Mesendoderm (in vitro differentiated cells): ENCODE measurements around the gene PRAF2.

ENCODE experiments used
- DNase-seq: peaks from one replicate; pipeline ENCODE4 v3.0.0; 2013
- H2AK5ac ChIP-seq: 2 replicates; pipeline ENCODE4 v1.6.1; 2013; ENCODE audit warnings: low read length, inconsistent platforms
- H2BK120ac ChIP-seq: 2 replicates; pipeline ENCODE4 v1.6.1; 2013; ENCODE audit warnings: low read depth, mild to moderate bottlenecking, low read length, moderate library complexity, mixed read lengths
- H2BK15ac ChIP-seq: replicated peaks from 2 replicates; pipeline ENCODE4 v1.6.1; 2013; ENCODE audit warnings: low read depth, mild to moderate bottlenecking, moderate library complexity
- H2BK5ac ChIP-seq: 2 replicates; pipeline ENCODE4 v1.6.1; 2013; ENCODE audit warnings: low read length, inconsistent platforms
- H3K18ac ChIP-seq: 2 replicates; pipeline ENCODE4 v1.6.1; 2013; ENCODE audit warnings: mild to moderate bottlenecking, low read length, mixed read lengths
- H3K23ac ChIP-seq: one replicate; pipeline ENCODE4 v1.6.1; 2013; ENCODE audit warnings: low read length
- H3K27ac ChIP-seq: 2 replicates; pipeline ENCODE4 v1.5.1; 2013; ENCODE audit warnings: low read depth, mild to moderate bottlenecking, inconsistent platforms, low read length, moderate library complexity
- H3K27me3 ChIP-seq: 2 replicates; pipeline ENCODE4 v1.6.1; 2013; ENCODE audit warnings: low read length, control low read depth, mild to moderate bottlenecking, inconsistent platforms; ENCODE audit not compliant: insufficient read depth, poor library complexity
- H3K36me3 ChIP-seq: 2 replicates; pipeline ENCODE4 v1.6.1; 2013; ENCODE audit warnings: low read length, inconsistent platforms; ENCODE audit not compliant: control insufficient read depth, insufficient read depth
- H3K4ac ChIP-seq: one replicate; pipeline ENCODE4 v1.6.1; 2013; ENCODE audit warnings: low read depth, mild to moderate bottlenecking, low read length, moderate library complexity
- H3K4me1 ChIP-seq: 2 replicates; pipeline ENCODE4 v1.6.1; 2013; ENCODE audit warnings: low read depth, low read length, inconsistent platforms; ENCODE audit not compliant: control insufficient read depth
- H3K4me2 ChIP-seq: 2 replicates; pipeline ENCODE4 v1.6.1; 2013; ENCODE audit warnings: low read length
- H3K4me3 ChIP-seq: 2 replicates; pipeline ENCODE4 v1.5.1; 2013; ENCODE audit warnings: mild to moderate bottlenecking, low read length
- H3K56ac ChIP-seq: one replicate; pipeline ENCODE4 v1.6.1; 2013; ENCODE audit warnings: low read length
- H3K79me1 ChIP-seq: 2 replicates; pipeline ENCODE4 v1.6.1; 2013; ENCODE audit warnings: low read length, inconsistent platforms
- H3K79me2 ChIP-seq: 2 replicates; pipeline ENCODE4 v1.6.1; 2013; ENCODE audit warnings: mild to moderate bottlenecking, low read length; ENCODE audit not compliant: control insufficient read depth, insufficient read depth
- H3K9ac ChIP-seq: 2 replicates; pipeline ENCODE4 v1.6.1; 2013; ENCODE audit warnings: low read length, inconsistent platforms
- H4K5ac ChIP-seq: one replicate; pipeline ENCODE4 v1.6.1; 2013; ENCODE audit warnings: low read length
- H4K8ac ChIP-seq: one replicate; pipeline ENCODE4 v1.6.1; 2013; ENCODE audit warnings: low read depth, mild to moderate bottlenecking, control low read depth, low read length, moderate library complexity
- WGBS: extraction: QIAGEN DNeasy Blood & Tissue Kit; methylation state at CpG from one replicate; pipeline ENCODE4 v1.1.7; 2013; ENCODE audit warnings: low lambda C conversion rate, missing lambda C conversion rate; ENCODE audit not compliant: insufficient coverage; ENCODE audit errors: extremely low coverage; 5-methylcytosine and 5-hydroxymethylcytosine counted together

The PRAF2 gene

DNA sequence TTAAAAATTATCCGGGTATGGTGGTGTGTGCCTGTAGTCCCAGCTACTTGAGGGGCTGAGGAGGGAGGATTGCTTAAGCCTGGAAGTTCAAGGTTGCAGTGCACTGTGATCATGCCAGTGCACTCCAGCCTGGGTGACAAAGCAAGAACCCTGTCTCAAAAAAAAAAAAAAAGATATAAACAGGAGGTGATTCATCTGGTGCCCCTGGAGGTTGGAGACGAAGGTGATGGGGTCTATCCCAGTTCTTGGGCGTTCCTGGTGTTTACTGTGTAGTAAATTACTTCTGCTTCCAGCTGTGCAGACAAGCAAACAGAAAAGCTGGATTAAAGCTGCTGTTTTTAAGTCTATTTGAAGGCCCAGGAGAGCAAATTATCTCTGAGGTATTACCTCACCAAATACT, 29.8 kb upstream of the PRAF2 start:
- Histone ChIP-seq H3K56ac (no peak overlapping the region), H3K36me3 (no peaks in the 10 kb centered on the region), H3K18ac (no peak overlapping the region), H2BK120ac (no peak overlapping the region), H3K4me3 (no peak overlapping the region), H4K8ac (no peak overlapping the region), H3K4ac (no peak overlapping the region), H3K27ac (no peak overlapping the region), H3K79me2 (no peaks in the 10 kb centered on the region), H3K4me1 (no peaks in the 10 kb centered on the region), H3K79me1 (no peaks in the 10 kb centered on the region), H2BK15ac (no peak overlapping the region), H3K9ac (no peak overlapping the region), H4K5ac (no peak overlapping the region), H2BK5ac (no peak overlapping the region), H3K4me2 (no peak overlapping the region), H3K23ac (no peak overlapping the region), H3K27me3 (no peaks in the 10 kb centered on the region), H2AK5ac (no peak overlapping the region)
- no peak for DNase-seq
- no CpG with 5 or more reads among the region's 3 CpGs for WGBS

DNA sequence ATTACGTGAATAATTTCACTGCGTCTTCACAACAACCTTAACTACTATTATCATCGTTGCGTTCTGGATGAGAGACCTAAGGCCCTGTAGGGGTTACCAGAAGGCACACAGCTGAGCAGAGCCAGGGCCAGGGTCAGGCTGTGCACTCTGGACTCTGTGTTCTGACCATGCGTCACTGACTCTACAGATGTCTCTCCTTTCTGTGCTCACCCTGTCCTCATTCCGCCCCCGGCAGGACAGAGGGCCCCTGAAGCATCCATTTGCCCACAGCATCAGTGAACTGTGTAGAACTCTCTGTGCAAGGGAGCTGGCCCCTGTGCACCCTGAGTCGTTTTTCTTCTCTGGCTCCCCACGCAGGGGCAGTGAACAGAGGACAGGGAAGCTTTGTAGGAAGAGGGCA, 28.4 kb upstream of the PRAF2 start:
- no peaks in the 10 kb centered on the region for H3K27me3 ChIP-seq
- H3K23ac ChIP-seq = no peak overlapping the region
- H3K27ac ChIP-seq = no peak overlapping the region
- H3K4me2 ChIP-seq = no peak overlapping the region
- H2BK5ac ChIP-seq = no peak overlapping the region
- H3K79me2 ChIP-seq = no peaks in the 10 kb centered on the region
- no peak overlapping the region for H3K9ac ChIP-seq
- no peak overlapping the region for H4K5ac ChIP-seq
- H3K18ac ChIP-seq = no peak overlapping the region
- WGBS = no CpG with 5 or more reads among the region's 9 CpGs
- H4K8ac ChIP-seq = no peak overlapping the region
- H2AK5ac ChIP-seq = no peak overlapping the region
- H3K4ac ChIP-seq = no peak overlapping the region
- H3K4me1 ChIP-seq = no peaks in the 10 kb centered on the region
- no peaks in the 10 kb centered on the region for H3K79me1 ChIP-seq
- H3K36me3 ChIP-seq = no peaks in the 10 kb centered on the region
- H2BK120ac ChIP-seq = no peak overlapping the region
- no peak overlapping the region for H3K4me3 ChIP-seq
- no peak overlapping the region for H2BK15ac ChIP-seq
- no peak overlapping the region for H3K56ac ChIP-seq
- no peak for DNase-seq

DNA sequence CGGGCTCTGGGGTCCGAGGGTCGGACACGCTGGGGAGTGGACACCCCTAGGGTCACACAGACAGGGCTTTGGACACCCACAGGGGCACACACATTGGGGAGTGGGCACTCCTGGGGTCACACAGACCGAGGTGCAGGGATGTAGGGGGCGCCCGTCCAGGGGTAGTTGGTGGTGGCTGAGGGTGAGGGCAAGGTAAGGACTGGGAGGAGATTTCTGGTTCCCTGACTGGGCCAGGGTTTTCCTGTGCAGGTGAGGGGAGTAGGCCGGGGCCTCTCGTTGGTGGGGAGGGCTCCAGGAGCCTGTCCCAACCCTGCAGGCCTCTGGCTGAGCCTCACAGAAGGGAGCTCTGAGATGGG, 27.8 kb upstream of the PRAF2 start:
- Histone ChIP-seq H2BK15ac (no peak overlapping the region), H3K4me2 (peak overlapping the region; percentile 54), H3K23ac (no peak overlapping the region), H3K18ac (no peak overlapping the region), H3K36me3 (no peaks in the 10 kb centered on the region), H2BK5ac (no peak overlapping the region), H3K79me1 (no peaks in the 10 kb centered on the region), H3K56ac (peak overlapping the region; percentile 76), H3K27ac (no peak overlapping the region), H3K79me2 (no peaks in the 10 kb centered on the region), H3K9ac (peak overlapping the region; percentile 76), H3K4ac (no peak overlapping the region), H3K4me3 (no peak overlapping the region), H2BK120ac (no peak overlapping the region), H4K5ac (no peak overlapping the region), H4K8ac (no peak overlapping the region), H3K27me3 (no peaks in the 10 kb centered on the region), H2AK5ac (no peak overlapping the region), H3K4me1 (no peaks in the 10 kb centered on the region)
- peak; percentile 4 for DNase-seq
- no CpG with 5 or more reads among the region's 9 CpGs for WGBS

DNA sequence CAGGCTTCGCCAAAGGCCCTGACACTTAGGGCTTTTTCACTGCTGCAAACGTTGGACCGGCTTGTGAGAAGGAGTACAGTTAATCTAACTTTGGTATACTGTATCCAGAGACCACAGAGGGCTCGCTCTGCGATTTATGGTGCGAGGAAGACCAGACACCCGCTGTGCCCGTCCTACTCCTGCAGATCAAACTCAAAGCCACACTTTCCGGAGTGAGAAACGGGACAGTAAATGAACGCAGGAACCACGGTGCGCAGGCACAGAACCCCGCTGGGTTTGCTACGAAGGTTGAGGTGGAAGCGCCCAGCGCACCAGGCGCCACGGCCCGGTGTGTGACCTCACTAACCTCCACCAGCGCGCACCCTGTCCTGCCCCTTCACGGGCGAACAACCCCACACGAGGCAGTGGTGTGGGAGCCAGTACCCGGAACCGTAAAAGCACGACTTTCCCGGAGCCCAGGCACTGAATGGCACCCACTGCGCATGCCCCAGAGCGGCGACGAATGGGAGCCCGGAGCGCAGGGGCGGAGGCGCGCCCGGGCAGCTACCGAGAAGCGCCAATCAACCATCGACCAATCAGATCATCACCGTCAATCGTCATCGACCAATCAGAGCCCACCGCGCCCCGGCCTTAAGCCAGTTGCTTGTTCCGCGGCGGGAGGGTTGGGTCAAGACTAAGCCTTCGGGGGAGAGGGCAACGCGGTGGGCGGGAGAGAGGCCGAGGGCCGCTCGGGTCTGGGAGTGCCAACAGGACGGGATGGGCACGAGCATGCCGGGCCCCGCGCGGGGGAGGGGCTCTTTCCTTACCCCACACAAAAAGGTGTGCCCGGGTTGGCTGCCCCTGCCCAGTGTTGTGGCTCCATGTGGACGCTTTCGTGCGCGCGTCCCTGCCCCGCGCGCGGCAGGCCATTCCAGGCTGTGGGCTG, 27.2 kb upstream of the PRAF2 start:
- H3K4me3 ChIP-seq = peak overlapping the region; percentile 77
- H3K4me1 ChIP-seq = no peaks in the 10 kb centered on the region
- WGBS = no CpG with 5 or more reads among the region's 74 CpGs
- no peaks in the 10 kb centered on the region for H3K27me3 ChIP-seq
- no peaks in the 10 kb centered on the region for H3K79me1 ChIP-seq
- peak overlapping the region; percentile 65 for H3K4me2 ChIP-seq
- H3K4ac ChIP-seq = no peak overlapping the region
- no peak overlapping the region for H2BK15ac ChIP-seq
- no peaks in the 10 kb centered on the region for H3K36me3 ChIP-seq
- peak overlapping the region; percentile 89 for H3K56ac ChIP-seq
- H2BK120ac ChIP-seq = no peak overlapping the region
- peak; percentile 96 for DNase-seq
- no peak overlapping the region for H2BK5ac ChIP-seq
- no peaks in the 10 kb centered on the region for H3K79me2 ChIP-seq
- H2AK5ac ChIP-seq = no peak overlapping the region
- no peak overlapping the region for H4K5ac ChIP-seq
- no peak overlapping the region for H3K27ac ChIP-seq
- no peak overlapping the region for H3K23ac ChIP-seq
- peak overlapping the region; percentile 76 for H3K9ac ChIP-seq
- no peak overlapping the region for H4K8ac ChIP-seq
- no peak overlapping the region for H3K18ac ChIP-seq

DNA sequence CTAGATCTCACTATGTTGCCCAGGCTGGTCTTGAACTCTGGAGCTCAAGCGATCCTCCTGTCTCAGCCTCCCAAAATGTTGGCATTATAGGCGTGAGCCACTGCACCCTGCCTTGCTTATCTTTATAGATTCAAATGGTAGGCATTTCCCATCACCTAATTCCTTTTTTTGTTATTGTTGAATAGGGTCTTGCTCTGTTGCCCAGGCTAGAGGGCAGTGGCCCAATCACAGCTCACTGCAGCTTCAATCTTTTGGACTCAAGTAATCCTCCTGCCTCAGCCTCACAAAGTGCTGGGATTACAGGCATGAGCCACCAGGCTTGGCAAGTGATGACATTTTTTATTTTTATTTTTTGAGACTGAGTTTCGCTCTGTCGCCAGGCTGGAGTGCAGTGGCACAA, 22.6 kb upstream of the PRAF2 start:
- Histone ChIP-seq H3K79me1 (no peaks in the 10 kb centered on the region), H3K9ac (no peak overlapping the region), H3K18ac (no peak overlapping the region), H3K23ac (no peak overlapping the region), H3K4ac (no peak overlapping the region), H2BK15ac (no peak overlapping the region), H3K79me2 (no peaks in the 10 kb centered on the region), H2BK5ac (no peak overlapping the region), H2BK120ac (no peak overlapping the region), H3K4me1 (no peaks in the 10 kb centered on the region), H2AK5ac (no peak overlapping the region), H3K36me3 (no peaks in the 10 kb centered on the region), H4K5ac (no peak overlapping the region), H4K8ac (no peak overlapping the region), H3K27ac (no peak overlapping the region), H3K27me3 (no peaks in the 10 kb centered on the region), H3K56ac (no peak overlapping the region), H3K4me3 (no peak overlapping the region), H3K4me2 (no peak overlapping the region)
- DNase-seq = no peak
- no CpG with 5 or more reads among the region's 4 CpGs for WGBS

DNA sequence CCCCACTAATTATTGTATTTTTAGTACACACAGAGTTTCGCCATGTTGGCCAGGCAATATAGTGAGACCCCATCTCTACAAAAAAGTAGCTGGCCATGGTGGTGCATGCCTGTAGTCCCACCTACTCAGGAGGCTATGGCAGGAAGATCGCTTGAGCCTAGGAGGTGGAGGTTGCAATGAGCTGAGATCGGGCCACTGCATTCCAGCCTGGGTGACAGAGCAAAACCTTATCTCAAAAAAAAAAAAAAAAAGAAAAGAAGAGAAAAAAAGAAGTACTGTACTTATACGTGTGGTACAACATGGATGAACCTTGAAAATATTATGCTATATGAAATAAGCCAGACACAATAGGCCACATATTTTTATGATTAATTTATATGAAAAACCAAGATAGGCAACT, 15.8 kb upstream of the PRAF2 start:
- no peak overlapping the region for H3K4me3 ChIP-seq
- H3K36me3 ChIP-seq = no peaks in the 10 kb centered on the region
- no peaks in the 10 kb centered on the region for H3K79me1 ChIP-seq
- no peak overlapping the region for H2AK5ac ChIP-seq
- no peak overlapping the region for H2BK15ac ChIP-seq
- H3K18ac ChIP-seq = no peak overlapping the region
- no peak overlapping the region for H3K27ac ChIP-seq
- H3K79me2 ChIP-seq = no peaks in the 10 kb centered on the region
- WGBS = no CpG with 5 or more reads among the region's 4 CpGs
- no peak overlapping the region for H4K8ac ChIP-seq
- no peaks in the 10 kb centered on the region for H3K4me1 ChIP-seq
- H2BK120ac ChIP-seq = no peak overlapping the region
- no peak overlapping the region for H4K5ac ChIP-seq
- H3K4ac ChIP-seq = no peak overlapping the region
- no peak overlapping the region for H3K23ac ChIP-seq
- H3K27me3 ChIP-seq = no peaks in the 10 kb centered on the region
- no peak overlapping the region for H3K4me2 ChIP-seq
- no peak overlapping the region for H2BK5ac ChIP-seq
- H3K9ac ChIP-seq = no peak overlapping the region
- no peak overlapping the region for H3K56ac ChIP-seq
- DNase-seq = no peak
